HepG2 (cell line): Measurements from ENCODE around the gene GCSAM. TPM values are rescaled to one million over a fixed set of nuclear protein-coding genes. Genes with fewer than 3 reads are reported as not detected.

Source experiments
- CSRNP2 ChIP-seq: sonication (generic); formaldehyde crosslinking; conservative IDR thresholded peaks from 2 replicates; pipeline ENCODE4 v1.8.0; 2022; ENCODE audit warnings: low read depth, missing genetic modification reagents
- FIP1L1 ChIP-seq: fragments of 200-400 bp; formaldehyde crosslinking; IDR thresholded peaks from 2 replicates; pipeline ENCODE4 v1.6.1; 2018; ENCODE audit warnings: low read depth, mild to moderate bottlenecking, low read length, moderate library complexity, borderline replicate concordance; ENCODE audit not compliant: insufficient read depth
- HMGXB3 ChIP-seq: sonication (generic); formaldehyde crosslinking; IDR thresholded peaks from 2 replicates; pipeline ENCODE4 v1.4.0; 2020; ENCODE audit warnings: missing genetic modification reagents, borderline replicate concordance
- THAP9 ChIP-seq: sonication (generic); formaldehyde crosslinking; IDR thresholded peaks from 2 replicates; pipeline ENCODE4; 2020; ENCODE audit warnings: missing genetic modification reagents, mild to moderate bottlenecking, borderline replicate concordance
- polyA plus RNA-seq, 8 experiments: library from polyadenylated mRNA; depleted of rRNA in 3 of 8; stranded (reverse) in 7 of 8; unstranded in 1 of 8; fragments of >200 nt; fragmentation: Illumina TruSeq in 4 of 8; extraction: Trizol in 4 of 8; gene quantifications; 2 replicates each; pipeline versions ENCODE4 v1.2.1 to v1.2.3, GENCODE V29; 2011 to 2016; ENCODE audit warnings: low read depth in 4 of 8, missing spikeins in 1 of 8, mixed read lengths in 1 of 8; ENCODE audit not compliant: insufficient read depth in 1 of 8
- total RNA-seq, 5 experiments: library from RNA; depleted of rRNA; stranded (reverse); fragments of >200 nt; fragmentation: Illumina TruSeq; extraction: Trizol; gene quantifications; 2 replicates each; pipeline ENCODE4 v1.2.3, GENCODE V29; 2016; ENCODE audit warnings: low read depth in 1 of 5

Gene GCSAM
- total and polyA plus RNA-seq, 2 of the 13 experiments (the other 11 are each of a cell fraction or from before 2014, with no cell fraction given): not detected

GRCh38 chr3:112122870-112123269, 10.2 kb downstream of the GCSAM start (continued):
- TF ChIP-seq THAP9 (CRISPR knock-in tag) (no peak), HMGXB3 (CRISPR knock-in tag) (no peak), CSRNP2 (CRISPR knock-in tag) (no peak), FIP1L1 (no peak)
